Duodenal mucosa (tissue), 2 donors: Measurements from ENCODE around the gene TSPOAP1.

Experiments
- H3K27ac ChIP-seq: one replicate; pipeline ENCODE4 v1.7.0; 2013; ENCODE audit warnings: low read depth, low read length
- H3K27me3 ChIP-seq, 2 donors: one replicate each; pipeline ENCODE4 v1.7.0; 2013; ENCODE audit warnings: low read length in 2 of 2, control low read depth in 1 of 2; ENCODE audit not compliant: insufficient read depth in 2 of 2, control insufficient read depth in 1 of 2
- H3K36me3 ChIP-seq, 2 donors: one replicate each; pipeline ENCODE4 v1.7.0; 2013; ENCODE audit warnings: low read length in 2 of 2, control low read depth in 1 of 2; ENCODE audit not compliant: insufficient read depth in 2 of 2, control insufficient read depth in 1 of 2
- H3K4me1 ChIP-seq, 2 donors: one replicate each; pipeline ENCODE4 v1.7.0; 2013; ENCODE audit warnings: low read length in 2 of 2, control low read depth in 1 of 2; ENCODE audit not compliant: insufficient read depth in 2 of 2, control insufficient read depth in 1 of 2
- H3K4me3 ChIP-seq, 2 donors: one replicate each; pipeline ENCODE4 v1.7.0; 2013; ENCODE audit warnings: low read length in 2 of 2, low read depth in 1 of 2
- H3K9ac ChIP-seq, 2 donors: one replicate each; pipeline ENCODE4 v1.7.0; 2013; ENCODE audit warnings: low read length in 2 of 2, low read depth in 1 of 2
- H3K9me3 ChIP-seq, 2 donors: one replicate each; pipeline ENCODE4 v1.7.0; 2013; ENCODE audit warnings: low read length in 2 of 2, control low read depth in 1 of 2; ENCODE audit not compliant: control insufficient read depth in 1 of 2

TSPOAP1 gene

GRCh38 chr17:58284613-58285421 lies 43.8 kb downstream of the TSPOAP1 start:
- H3K27me3 ChIP-seq = peaks cover 14 to 15% of the 10 kb centered on the region in 2 donors
- H3K4me3 ChIP-seq = no peak overlapping the region
- no peak overlapping the region for H3K27ac ChIP-seq
- no peaks in the 10 kb centered on the region for H3K4me1 ChIP-seq
- H3K9me3 ChIP-seq = no peaks in the 10 kb centered on the region
- H3K36me3 ChIP-seq = no peaks in the 10 kb centered on the region
- H3K9ac ChIP-seq = no peak overlapping the region

GRCh38 chr17:58283674-58284612 lies 44.7 kb downstream of the TSPOAP1 start:
- H3K9ac ChIP-seq = no peak overlapping the region
- no peak overlapping the region for H3K4me3 ChIP-seq
- H3K9me3 ChIP-seq = no peaks in the 10 kb centered on the region
- no peak overlapping the region for H3K27ac ChIP-seq
- H3K36me3 ChIP-seq = no peaks in the 10 kb centered on the region
- H3K4me1 ChIP-seq = peaks cover 0 to 1% of the 10 kb centered on the region in 2 donors
- H3K27me3 ChIP-seq = peaks cover 18 to 19% of the 10 kb centered on the region in 2 donors

GRCh38 chr17:58282442-58282841 lies 46.2 kb downstream of the TSPOAP1 start:
- no peaks in the 10 kb centered on the region for H3K9me3 ChIP-seq
- H3K4me1 ChIP-seq = peaks cover 0 to 5% of the 10 kb centered on the region in 2 donors
- peaks cover 26 to 27% of the 10 kb centered on the region in 2 donors for H3K27me3 ChIP-seq
- no peak overlapping the region for H3K27ac ChIP-seq
- H3K4me3 ChIP-seq = no peak overlapping the region
- no peak overlapping the region for H3K9ac ChIP-seq
- no peaks in the 10 kb centered on the region for H3K36me3 ChIP-seq

GRCh38 chr17:58281511-58282011 lies 47.0 kb downstream of the TSPOAP1 start:
- no peak overlapping the region for H3K9ac ChIP-seq
- peaks cover 0 to 5% of the 10 kb centered on the region in 2 donors for H3K4me1 ChIP-seq
- H3K9me3 ChIP-seq = no peaks in the 10 kb centered on the region
- no peaks in the 10 kb centered on the region for H3K36me3 ChIP-seq
- H3K27ac ChIP-seq = no peak overlapping the region
- no peak overlapping the region for H3K4me3 ChIP-seq
- H3K27me3 ChIP-seq = peaks cover 26 to 28% of the 10 kb centered on the region in 2 donors

GRCh38 chr17:58280480-58281217 lies 47.9 kb downstream of the TSPOAP1 start, which contains the start of gene MPO:
Gene MPO (minus strand): TSS chr17:58280935. CDS start chr17:58280758, 177 bp downstream.
- Histone ChIP-seq H3K4me1 (peaks cover 0 to 5% of the 10 kb centered on the region in 2 donors), H3K4me3 (no peak within 1 kb of the TSS)

GRCh38 chr17:58279736-58280479 lies 48.7 kb downstream of the TSPOAP1 start:
- peaks cover 0 to 5% of the 10 kb centered on the region in 2 donors for H3K4me1 ChIP-seq
- no peaks in the 10 kb centered on the region for H3K9me3 ChIP-seq
- no peak overlapping the region for H3K27ac ChIP-seq
- no peak overlapping the region for H3K4me3 ChIP-seq
- H3K36me3 ChIP-seq = no peaks in the 10 kb centered on the region
- H3K27me3 ChIP-seq = peaks cover 26 to 33% of the 10 kb centered on the region in 2 donors
- H3K9ac ChIP-seq = no peak overlapping the region

More at GRCh38 chr17:58280480-58281217, 47.9 kb downstream of the TSPOAP1 start, which contains the start of gene MPO:
- Histone ChIP-seq H3K36me3 (no peaks in the 10 kb centered on the region), H3K9ac (no peak within 1 kb of the TSS), H3K27ac (no peak within 1 kb of the TSS), H3K9me3 (no peaks in the 10 kb centered on the region), H3K27me3 (peaks cover 26 to 33% of the 10 kb centered on the region in 2 donors)

- Histone ChIP-seq H3K27ac (no peak overlapping the region), H3K27me3 (peaks cover 22 to 30% of the 10 kb centered on the region in 2 donors), H3K9ac (no peak overlapping the region), H3K36me3 (no peaks in the 10 kb centered on the region), H3K4me1 (peaks cover 0 to 5% of the 10 kb centered on the region in 2 donors), H3K9me3 (no peaks in the 10 kb centered on the region), H3K4me3 (peak overlapping the region in 1 of 2 donors; percentile 14)
Measured at GRCh38 chr17:58279016-58279711, 49.4 kb downstream of the TSPOAP1 start.

- H3K9me3 ChIP-seq = no peaks in the 10 kb centered on the region
- H3K27me3 ChIP-seq = peaks cover 22 to 27% of the 10 kb centered on the region in 2 donors
- H3K4me3 ChIP-seq = peak overlapping the region in 1 of 2 donors; percentile 14
- H3K4me1 ChIP-seq = peaks cover 0 to 5% of the 10 kb centered on the region in 2 donors
- H3K36me3 ChIP-seq = no peaks in the 10 kb centered on the region
- H3K27ac ChIP-seq = no peak overlapping the region
- H3K9ac ChIP-seq = no peak overlapping the region
Measured at GRCh38 chr17:58278661-58279015, 50.0 kb downstream of the TSPOAP1 start.
